ENCODE measurements around the gene RERE.
"Not testable (repeated sequence)": the region's sequence is repeated elsewhere in the genome, so short reads cannot be mapped to it uniquely, and the experiment has no call there.

Gene RERE

DNA sequence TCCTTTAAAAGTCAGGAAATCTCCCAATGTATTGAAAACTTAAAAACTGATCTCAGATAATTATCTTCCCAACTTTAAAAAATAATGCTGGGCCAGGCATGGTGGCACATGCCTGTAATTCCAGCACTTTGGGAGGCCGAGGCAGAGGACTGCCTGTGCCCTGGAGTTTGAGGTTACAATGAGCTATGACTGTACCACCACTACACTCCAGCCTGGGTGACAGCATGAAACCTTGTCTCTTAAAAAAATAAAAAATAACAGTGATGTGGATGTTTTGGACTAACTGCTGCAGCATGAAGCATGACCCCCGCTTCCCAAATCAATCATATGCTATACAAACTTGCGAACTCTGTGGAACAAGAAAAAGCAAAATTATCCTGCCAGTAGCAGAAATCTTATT is 186.3 kb downstream of the RERE start:
- DNase-seq = no peak

DNA sequence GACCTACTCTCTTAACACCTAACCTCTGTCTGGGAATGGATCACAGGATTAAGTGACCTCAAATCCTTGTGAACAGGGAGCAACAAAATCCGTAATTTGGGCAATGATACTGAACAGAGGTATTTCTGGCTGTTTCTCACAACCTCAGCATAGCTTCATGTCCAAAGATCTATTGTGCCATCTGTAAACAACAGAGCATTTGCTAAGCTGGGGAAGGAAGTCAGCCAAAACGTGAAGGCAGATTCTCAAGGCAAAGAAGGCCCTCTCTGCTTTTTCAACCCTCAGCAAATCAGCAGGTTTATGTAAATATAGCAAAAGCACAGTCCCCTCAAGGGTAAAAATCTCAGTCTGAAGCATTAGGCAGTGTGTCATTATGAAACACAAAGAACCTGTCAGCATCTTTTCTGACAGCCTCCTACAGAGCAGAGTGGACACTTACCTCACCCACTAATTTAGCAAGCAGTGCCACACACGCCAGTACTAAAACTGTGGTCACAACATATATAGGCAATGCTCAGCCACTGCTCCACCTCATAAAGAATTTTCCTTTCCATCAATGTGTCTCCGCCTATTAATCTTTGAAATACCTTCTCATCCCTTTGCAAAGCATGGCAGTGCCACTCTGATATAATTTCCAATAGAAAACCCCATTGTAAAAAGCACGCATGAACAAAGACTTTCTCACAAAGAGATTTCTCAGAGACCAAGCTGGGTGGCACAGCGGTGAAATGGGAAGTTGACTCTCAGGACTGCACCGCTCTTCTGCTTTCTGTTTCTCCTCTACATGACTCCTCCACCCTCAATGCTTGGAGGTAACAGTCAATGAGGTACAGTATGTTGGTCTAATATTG is 188.0 kb downstream of the RERE start:
- no peak for DNase-seq

DNA sequence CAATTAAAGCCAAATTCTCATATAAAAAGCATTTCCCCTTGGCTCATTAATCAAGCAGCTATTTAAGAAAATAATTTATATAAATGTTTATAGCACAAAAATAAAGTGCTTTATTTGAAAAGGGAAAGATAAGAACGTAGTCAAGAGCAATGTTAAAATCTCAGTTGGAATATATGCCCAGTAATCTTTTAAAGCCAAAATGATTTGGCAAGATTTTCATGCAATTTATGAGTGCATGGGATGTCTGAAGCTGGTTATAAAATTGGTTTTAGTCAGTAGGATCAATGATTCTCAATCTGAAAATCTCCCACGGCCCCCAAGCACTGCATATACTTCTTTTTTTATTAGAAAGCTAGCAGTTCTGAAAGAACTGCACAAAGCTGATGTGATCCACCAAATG is 188.8 kb downstream of the RERE start:
- DNase-seq = no peak

DNA sequence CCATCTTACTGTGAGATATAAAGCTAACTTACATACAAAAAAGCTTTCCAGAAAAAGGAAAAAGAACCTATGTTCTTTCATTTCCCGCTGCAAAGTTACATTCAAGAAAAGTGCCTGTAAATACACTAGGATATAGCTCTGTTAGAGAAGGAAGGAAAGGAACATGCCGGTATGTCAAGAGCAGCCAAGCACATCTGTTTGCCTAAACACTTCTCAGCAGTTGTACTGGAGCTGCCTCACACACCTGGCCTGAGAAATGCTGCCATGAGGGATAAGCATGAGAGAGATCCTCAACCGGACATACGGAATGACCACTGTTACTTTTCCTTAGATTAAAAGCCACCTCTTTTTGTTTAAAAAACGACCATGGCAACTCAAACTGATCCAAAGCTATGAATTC is 189.7 kb downstream of the RERE start:
- DNase-seq = no peak

DNA sequence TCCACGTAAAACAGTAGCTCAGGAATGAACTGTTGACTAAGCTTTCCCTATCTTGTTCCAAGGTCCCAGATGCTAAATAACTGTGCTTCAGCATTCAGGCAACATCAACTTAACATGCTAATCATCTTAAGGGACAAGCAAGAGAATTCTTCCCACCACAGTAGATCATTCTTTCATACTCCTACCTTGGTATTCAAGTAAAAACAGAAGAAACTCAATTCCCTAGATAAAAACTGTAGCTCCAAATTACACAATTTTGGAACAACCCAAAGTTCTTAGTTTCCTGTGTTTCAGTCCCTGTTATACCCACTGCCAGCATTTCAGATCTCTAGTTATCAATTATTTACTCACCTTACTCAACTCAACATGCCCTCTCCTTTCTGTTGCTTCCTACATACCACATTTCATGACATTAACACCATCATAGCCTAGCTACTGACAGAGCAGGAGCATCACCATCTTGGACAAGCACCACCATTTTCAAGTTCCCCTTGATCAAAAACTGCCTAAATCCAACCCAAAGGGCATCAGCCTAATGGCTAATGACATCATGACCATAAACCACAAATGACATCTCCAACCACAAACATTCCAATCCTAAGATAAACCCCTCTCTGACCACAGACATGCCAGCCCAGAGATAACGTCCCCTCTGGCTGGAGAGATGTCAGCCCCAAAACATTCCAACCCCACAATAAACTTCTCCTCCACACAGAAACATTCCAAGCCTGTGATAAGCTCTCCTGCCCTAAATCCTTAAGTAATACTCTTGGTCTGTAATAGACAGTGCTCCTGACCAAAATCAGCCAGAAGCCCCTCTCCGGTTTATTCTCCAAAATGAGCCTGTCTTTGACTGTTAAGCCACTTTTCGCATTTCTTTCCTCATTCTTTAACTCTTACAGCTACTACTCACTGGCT is 191.2 kb downstream of the RERE start:
- DNase-seq = no peak

DNA sequence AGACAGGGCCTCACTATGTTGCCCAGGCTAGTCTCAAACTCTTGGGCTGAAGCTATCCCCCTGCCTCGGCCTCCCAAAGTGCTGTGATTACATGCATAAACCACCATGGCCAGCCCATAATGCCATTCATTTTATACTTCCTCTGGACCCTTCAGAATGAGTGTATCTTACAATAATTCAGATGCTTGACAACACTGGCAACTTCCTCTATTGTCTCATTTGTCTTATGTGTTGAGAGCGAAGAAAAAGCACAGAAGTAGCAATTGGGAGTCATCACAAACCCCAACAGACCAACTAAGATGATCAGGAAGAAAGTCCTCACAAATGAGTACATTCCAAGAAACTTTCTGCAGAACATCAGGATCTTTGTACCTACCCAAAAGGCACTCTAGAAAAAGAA is 191.9 kb downstream of the RERE start:
- no peak for DNase-seq

DNA sequence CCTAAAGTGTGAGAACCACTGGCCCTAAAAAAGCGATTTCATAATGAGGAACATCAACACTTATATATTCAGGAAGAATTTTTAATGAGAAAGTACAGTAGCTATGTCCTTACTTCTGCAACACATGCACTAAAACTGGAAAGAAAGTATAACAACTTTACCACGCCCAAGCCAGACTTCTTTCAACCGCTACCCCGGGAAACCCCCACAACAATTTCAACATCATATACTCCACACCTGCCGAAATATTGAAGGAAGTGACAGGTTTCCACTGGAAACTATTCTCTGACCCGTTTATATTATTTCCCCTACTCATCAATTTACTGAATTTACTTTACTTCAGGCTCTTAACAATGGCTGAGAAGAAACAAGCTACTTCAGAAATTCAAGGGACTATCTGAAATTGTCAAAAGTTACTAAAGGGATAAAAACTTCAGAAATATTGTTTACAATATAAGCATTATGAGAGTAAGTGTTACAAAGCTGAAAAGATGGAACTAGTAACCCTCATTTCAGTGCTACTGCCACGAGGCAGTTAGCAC is 193.7 kb downstream of the RERE start:
- DNase-seq = not testable (repeated sequence)

DNA sequence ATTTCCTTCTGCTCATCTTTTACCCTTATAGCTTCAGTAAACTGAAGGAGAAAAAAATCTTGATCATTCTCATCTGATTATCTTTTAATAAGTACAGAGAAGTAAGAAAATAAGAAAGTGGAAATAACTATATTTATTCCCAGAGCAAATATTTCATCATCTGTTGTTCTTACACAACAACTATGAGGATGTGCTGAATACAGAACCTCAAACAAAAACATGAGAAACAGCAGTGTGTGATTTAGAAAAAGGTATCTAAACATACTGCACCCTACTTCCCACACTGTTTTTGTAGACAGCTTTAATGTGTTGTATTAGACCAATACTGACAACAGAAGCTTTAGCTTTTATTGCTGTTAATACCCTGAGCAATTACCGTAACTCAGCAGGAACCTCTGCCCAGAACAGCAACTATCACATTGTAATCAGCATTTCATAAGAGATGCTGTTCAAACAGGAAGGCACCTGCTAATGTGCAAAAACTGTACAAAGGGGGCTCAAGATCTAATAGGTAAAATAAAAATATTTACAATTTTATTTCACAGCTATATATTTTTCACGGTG is 195.6 kb downstream of the RERE start:
- DNase-seq = not testable (repeated sequence)

DNA sequence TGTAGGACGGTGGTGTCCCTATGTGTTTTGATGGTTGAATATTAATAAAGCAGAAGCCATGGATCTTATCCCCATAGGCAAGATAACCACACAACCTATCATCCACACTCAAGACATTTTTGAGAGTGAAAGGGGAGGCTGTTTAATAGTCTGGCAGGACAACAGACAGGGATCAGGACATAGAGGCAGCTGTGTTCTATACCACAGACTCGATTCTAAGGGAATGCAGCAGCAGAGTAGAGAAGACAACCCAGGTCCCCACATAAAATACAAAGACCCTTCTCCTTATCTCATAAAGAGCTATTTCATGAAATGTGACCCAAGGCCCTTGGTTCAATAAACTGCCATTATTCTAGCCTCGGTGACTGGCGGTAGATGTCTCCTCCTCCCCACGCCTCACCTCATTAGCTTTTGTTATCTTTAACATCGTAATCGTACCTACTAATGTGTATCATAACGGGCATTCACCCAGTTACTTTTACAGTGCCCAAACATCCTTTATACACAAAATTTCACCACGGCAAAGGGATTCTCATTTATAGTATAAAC is 196.3 kb downstream of the RERE start:
- not testable (repeated sequence) for DNase-seq

DNA sequence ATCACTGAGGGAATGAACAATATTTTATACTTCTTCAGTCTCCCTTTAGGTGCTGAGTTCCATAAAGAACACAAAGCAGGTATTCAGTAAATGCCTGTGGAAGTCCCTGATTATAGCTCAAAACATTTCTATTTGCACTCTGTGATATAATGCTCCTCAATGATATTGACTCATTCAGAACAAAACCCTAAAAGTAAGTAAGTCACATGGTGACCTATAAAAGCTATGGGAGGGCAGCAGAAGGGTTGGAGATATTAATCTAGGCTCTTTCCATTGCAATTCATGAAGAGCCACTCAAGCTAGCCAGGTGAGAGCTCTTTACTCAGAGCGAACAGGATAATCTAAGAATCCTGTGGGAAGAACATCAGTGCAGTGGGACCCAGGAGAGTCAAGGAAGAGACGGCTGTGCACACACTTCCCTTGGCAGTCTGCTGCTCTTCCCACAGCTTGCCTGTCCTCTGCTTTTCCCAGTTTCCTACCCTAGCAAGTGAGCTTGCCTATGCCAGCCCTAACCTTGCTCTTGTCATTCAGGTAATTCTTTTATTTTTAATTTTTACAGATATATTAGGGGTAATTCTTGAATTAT is 197.4 kb downstream of the RERE start:
- DNase-seq = not testable (repeated sequence)

DNA sequence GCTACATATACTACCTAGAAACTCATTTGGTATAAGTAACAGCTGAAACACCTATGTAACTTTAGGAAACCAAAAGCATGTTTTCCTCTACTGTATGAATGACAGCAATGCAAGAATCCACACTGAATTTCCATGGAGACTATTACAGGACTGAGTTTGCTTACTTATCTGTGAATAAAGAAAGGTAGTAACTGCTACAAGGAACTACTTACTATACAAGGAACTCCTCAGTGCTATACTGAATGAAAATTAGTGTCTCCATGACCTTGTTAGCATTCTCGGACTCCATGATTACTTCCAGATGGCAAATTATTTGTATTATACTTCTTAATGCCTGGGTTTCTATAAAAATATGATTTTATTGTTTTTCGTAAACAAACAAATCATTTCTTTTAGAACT is 198.0 kb downstream of the RERE start:
- not testable (repeated sequence) for DNase-seq

DNA sequence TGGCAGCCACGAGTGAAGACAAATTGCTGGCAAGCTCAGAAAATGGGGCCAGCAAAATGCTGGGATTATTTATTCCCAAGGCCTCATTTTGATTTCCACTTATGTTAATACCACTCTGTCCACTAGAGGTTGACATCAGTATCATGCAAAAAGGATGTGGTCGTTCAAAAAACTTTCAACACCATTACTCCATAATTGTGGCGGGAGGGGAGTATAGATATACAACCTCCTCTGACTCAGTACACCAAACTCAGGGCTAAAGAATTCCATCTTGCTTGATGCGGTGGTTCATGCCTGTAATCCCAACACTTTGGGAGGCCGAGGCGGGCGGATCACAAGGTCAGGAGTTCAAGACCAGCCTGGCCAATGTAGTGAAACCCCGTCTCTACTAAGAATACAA is 200.6 kb downstream of the RERE start:
- DNase-seq = not testable (repeated sequence)

DNA sequence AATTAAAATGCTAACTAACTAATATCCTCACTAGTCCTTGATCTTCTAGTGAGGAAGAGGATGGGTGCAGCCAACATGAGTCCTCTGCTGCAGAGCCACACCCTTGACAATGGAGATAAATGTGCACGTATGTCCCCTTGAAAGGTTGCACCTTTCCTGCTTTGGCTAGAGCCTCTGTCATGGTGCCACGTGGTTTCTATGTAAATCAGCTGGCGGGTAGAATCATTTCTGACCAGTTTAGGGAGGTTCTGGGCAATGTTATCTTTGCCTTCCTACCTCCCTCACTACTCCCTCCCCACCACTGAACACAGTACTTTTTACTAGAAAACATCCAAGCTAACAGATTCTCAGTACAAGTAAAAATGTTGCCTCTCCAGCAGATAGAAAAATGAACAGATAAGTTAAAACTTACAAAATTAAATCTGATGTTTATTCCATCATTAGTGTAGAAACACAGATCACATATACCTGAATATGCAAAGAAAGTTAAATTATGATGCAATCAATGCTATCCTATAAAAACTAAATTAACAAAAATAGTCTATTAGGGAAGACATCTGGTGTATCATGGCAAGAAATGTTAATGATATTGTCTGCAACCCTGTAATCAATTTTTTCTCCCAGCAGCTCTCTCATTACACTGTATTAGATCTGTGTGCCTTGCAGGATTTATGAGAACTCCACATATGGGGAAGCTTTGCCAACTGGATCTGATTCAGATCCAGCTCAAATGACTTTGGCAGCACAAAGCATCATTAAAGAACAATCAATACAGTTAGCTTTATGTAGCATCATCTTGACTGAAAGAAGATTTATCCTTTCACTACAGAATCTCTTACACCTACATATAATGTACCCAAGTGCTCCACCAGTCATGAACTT is 205.6 kb downstream of the RERE start:
- not testable (repeated sequence) for DNase-seq

DNA sequence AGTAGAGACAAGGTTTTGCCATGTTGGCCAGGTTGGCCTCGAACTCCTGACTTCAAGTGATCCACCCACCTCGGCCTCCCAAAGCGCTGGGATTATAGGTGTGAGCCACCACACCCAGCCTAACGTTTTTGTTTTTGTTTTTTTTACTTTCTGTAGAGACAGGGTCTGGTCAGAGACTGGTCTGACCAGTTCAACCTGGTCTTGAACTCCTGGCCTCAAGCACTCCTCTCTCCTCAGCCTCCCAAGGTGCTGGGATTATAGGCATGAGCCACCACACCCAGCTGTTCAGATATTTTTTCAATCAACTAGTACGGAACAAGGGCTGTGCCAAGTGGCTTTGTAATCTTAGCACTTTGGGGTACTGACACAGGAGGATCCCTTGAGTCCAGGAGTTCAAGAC is 209.5 kb downstream of the RERE start:
- DNase-seq = no peak

DNA sequence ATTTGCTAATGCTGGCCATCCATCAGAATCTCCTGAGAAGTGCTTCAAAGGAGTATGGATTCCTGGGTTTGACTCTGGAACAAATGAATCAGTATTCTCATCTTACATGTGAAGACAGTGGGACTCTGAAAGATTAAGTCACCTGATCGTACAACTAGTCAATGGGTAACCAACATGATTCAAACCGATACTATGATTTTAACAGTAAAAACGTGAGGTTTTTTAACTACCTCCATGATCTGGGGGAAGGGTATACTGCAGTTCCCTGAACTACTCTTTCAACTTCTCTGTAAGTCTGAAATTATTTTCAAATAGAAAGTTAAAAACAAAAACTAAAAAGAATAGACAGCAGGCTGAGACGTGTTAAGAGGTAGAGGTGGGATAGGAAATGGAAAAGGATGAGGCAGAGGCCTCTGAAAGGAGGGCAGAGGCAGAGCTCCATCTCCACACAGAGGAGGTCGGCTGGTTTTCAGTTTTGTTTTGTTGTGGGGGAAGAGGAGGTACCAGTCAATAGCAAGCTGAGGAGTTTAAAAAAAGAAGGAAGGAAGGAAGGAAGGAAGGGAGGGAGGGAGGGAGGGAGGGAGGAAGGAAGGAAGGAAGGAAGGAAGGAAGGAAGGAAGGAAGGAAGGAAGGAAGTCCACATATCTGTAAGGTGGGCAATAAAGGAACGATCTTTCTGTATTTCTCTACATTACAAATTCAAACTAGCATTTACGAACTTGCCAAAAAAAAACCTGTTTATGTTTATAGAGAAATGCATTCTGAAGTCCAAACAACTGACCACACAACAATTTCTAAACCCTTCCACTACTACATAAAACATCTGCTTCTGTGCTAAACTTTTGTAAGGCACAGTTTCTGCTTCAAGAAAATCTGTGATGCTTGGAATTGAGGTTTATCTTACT is 213.1 kb downstream of the RERE start:
- DNase-seq = no peak

DNA sequence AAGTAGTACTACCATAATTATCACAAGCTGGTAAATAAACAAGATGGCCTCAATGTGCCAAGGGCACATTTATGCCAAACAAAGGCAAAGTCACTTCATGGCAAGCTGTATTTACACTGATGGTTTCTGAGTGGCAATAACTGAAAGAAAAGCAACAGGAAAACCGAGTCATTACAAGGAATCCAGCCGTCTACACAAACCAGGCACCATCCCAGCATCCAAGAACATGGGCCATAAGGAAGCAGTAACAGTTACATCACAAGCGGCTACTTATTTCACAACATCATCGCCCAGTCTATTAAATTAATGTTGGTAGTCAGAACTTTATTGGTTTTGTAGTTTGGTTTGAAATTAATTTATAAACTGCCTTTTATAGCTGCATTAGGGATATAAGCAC is 214.2 kb downstream of the RERE start:
- no peak for DNase-seq

DNA sequence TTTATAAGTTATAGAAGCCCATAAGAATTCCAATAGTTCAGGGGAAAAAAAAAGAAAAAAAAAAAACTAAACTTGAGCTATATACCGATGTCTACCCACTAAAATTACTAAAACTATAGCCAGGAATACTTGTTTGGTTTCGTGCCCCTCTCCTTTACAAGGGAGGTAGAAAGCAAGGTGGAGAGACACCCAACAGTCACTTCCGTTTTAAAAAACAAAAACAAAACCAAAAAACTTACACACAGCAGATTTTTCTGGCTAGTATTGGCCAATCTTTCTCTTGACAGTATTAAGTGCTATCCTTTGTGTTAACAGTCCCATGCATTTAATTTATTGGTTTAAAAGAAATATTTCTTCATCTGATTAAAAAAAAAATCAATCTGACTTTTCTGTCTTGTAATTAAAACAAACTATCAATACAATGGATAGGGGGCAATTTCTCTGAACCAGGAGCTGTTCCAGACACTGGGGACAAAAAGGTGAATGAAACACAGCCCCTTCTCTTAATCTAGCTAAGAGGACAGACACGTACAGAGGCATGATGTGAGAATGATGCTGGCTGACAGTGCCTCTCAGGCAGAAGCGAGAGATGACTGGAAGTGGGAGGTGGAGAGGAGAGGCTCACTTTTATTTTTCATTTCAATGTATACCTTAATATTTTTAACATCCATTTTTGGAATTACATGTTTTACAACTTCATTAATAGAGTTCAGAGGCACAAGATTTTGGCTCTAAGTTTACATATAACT is 214.8 kb downstream of the RERE start:
- no peak for DNase-seq

DNA sequence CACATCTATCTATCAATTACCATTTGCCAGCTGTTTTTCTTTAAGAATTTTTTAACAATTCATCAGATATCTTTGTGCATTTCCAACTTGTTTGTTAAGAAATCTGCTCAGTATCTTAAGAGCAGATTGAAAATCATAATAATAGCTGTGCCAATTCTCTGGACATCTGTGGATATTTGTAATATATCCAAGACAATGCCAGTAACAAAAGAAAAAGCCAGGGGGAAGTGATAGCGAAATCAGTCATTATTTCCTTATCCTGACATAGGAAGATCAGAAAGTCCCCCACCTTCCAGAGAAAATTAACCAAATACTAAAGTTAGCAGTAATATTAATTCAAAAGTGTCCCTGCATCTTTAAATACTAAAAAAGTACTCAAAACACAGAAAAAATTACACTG is 217.1 kb downstream of the RERE start:
- no peak for DNase-seq

DNA sequence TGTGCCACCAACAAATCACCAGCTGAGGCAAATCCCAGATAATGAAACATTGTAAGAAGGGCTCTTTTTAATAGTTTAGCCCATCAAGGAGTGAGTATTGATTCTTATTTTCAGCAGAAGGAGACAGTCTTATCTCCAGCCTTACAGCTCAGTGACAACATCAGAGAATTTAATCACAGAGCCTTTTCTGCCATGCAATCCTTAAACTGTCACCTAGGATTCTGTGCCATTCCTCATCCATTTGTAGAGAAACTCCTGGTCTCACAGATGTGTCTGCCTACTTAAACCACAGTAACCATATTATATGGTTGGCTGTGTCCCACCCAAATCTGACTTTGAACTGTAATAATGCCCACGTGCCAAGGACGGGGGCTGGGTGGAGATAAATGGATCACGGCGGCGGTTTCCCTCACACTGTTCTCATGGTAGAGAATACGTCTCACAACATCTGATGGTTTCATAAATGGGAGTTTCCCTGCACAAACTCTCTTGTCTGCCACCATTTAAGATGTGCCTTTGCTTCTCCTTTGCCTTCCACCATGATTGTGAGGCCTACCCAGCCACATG is 217.7 kb downstream of the RERE start:
- DNase-seq = no peak
